Measurements from ENCODE around the gene MICALL1. TPM values are rescaled to one million over a fixed set of nuclear protein-coding genes. Genes with fewer than 3 reads are reported as not detected.
A peak's percentile ranks its signal among the peaks of the same experiment; 100 is the strongest.
"Not testable (repeated sequence)": the region's sequence is repeated elsewhere in the genome, so short reads cannot be mapped to it uniquely, and the experiment has no call there.

MICALL1 gene
- total and polyA plus RNA-seq, 3 donors from 2014 or later = 25.2 to 38.0 (median 30.8) TPM

DNA sequence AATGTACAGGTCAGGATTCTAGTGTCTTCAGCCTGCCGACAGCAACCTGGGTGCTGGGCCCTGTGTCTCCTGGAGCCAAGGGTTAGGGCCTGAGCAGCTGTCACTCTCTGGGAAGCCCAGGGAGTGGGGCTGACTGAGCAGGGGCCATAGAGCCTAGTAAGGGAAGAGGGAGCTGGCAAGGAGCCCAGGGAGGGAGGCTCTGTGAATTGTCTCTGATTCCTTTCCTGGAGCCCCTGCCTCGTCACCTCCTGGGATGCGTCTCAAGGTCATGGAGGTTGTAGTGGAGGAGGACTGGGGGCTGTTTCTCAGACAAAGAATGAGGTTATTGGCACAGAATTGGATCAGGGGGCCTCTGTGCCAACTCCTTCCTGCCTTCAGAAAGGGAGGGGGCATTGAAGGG lies 66.4 kb downstream of the MICALL1 start:
- intact Hi-C loops (cut with DNase I; ENCODE audit: low total_unique reads) = no loop called here
- no peaks in the 10 kb centered on the region for H3K9me3 ChIP-seq
- TF ChIP-seq, protein P1, sequence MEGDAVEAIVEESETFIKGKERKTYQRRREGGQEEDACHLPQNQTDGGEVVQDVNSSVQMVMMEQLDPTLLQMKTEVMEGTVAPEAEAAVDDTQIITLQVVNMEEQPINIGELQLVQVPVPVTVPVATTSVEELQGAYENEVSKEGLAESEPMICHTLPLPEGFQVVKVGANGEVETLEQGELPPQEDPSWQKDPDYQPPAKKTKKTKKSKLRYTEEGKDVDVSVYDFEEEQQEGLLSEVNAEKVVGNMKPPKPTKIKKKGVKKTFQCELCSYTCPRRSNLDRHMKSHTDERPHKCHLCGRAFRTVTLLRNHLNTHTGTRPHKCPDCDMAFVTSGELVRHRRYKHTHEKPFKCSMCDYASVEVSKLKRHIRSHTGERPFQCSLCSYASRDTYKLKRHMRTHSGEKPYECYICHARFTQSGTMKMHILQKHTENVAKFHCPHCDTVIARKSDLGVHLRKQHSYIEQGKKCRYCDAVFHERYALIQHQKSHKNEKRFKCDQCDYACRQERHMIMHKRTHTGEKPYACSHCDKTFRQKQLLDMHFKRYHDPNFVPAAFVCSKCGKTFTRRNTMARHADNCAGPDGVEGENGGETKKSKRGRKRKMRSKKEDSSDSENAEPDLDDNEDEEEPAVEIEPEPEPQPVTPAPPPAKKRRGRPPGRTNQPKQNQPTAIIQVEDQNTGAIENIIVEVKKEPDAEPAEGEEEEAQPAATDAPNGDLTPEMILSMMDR (IDR thresholded peaks at IDR 0.05) = no peak
- no peak for TF ChIP-seq POLR2A (IDR thresholded peaks at IDR 0.05)
- H3K36me3 ChIP-seq (ENCODE audit: low read depth, missing control alignments) = no peaks in the 10 kb centered on the region
- H3K27ac ChIP-seq = no peak overlapping the region
- DNase-seq = peak; percentile 60
- WGBS, 2 donors = 31 to 46% methylated on average over 1 to 3 of the region's 3 CpGs
- peaks cover 14% of the 10 kb centered on the region for H3K4me1 ChIP-seq
- no peaks in the 10 kb centered on the region for H3K27me3 ChIP-seq
- H3K4me3 ChIP-seq = no peak overlapping the region

DNA sequence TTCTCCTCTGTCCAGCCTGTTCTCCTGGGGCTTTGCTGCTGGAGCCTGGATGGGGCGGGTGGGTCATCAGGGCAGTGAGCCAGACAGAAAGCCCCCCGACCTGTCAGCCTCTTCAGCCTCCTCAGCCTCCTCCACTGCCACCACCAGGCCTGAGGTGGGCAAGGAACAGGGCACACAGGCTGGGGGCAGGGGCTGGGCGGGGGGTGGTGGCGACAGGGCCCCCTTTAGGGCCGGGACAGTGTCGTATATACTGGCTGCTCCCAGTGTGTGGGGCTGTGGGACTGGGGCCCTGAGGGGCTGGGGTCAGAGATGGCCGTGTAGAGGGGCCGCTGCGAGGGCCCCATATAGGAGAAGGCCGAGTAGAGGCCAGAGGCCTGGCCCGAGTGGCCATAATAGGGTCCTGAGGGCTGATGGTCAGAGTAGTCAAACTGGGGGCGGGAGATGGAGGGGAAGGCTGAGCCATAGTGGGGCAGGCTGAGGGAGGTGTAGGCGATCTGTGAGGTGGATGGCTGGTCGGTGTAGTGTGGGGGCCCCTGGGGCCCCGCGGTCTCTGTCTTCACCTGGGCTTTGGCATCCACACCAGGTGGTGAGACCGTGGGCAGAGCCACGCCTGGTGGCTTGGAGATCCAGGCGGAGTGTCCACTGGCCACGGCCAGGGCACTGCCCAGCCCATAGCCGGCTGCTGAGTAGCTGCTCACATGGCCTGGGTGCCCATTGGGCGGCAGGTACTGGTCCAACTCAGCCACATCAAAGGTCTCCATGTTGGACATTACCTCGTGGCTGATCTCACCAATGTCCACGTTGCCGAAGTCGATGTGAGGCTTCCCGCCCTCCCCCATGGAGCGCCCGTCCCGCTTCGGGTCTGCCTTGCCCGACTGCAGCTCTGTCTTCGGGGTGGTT lies 67.4 kb downstream of the MICALL1 start:
- TF ChIP-seq, protein P1 (IDR thresholded peaks at IDR 0.05) = no peak
- no peak for TF ChIP-seq POLR2A (IDR thresholded peaks at IDR 0.05)
- WGBS, 2 donors = 92 to 96% methylated on average over 22 to 33 of the region's 33 CpGs
- Histone ChIP-seq H3K4me3 (no peak overlapping the region), H3K27ac (no peak overlapping the region), H3K4me1 (peaks cover 7% of the 10 kb centered on the region), H3K9me3 (no peaks in the 10 kb centered on the region), H3K36me3 (ENCODE audit: low read depth, missing control alignments) (no peaks in the 10 kb centered on the region), H3K27me3 (no peaks in the 10 kb centered on the region)
- no peak for DNase-seq
- intact Hi-C loops (cut with DNase I; ENCODE audit: low total_unique reads) = no loop called here

DNA sequence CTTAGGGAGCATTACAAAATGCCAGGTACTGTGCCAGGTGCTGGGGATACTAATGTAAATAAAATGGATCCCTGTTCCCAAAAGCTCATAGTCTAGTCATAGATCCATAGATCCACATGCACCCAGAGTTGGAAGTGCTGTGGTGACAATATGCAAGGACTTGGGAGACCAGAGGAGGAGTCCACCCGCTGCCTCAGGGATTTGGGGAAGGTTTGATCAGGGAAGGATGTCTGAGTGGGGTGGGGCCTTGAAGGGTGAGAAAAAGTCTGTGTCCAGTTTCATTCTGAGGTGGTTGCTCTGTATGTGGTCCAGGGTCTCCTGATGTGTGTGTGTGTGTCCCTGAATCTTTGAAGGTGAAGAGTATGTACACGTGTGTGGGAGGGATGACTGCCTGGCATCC lies 69.1 kb downstream of the MICALL1 start:
- TF ChIP-seq, protein P1 (IDR thresholded peaks at IDR 0.05) = no peak
- TF ChIP-seq POLR2A (IDR thresholded peaks at IDR 0.05) = no peak
- intact Hi-C loops (cut with DNase I; ENCODE audit: low total_unique reads) = no loop called here
- 76 to 94% methylated on average over 2 of the region's 2 CpGs for WGBS, 2 donors
- no peak overlapping the region for H3K4me3 ChIP-seq
- no peaks in the 10 kb centered on the region for H3K36me3 ChIP-seq (ENCODE audit: low read depth, missing control alignments)
- H3K27ac ChIP-seq = no peak overlapping the region
- DNase-seq = no peak
- H3K9me3 ChIP-seq = no peaks in the 10 kb centered on the region
- H3K27me3 ChIP-seq = no peaks in the 10 kb centered on the region
- peaks cover 6% of the 10 kb centered on the region for H3K4me1 ChIP-seq

DNA sequence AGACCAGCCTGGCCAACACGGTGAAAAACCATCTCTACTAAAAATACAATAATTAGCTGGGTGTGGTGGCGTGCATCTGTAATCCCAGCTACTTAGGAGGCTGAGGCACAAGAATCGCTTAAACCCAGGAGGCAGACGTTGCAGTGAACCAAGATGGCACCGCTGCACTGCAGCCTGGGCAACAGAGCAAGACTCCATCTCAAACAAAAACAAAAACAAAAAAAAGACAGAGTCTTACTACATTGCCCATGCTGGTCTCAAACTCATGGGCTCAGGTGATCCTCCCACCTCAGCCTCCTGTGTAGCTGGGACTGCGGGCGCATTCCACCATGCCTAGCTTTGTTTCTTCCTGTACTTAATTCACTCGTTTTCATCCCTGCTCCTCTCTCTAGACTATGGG lies 69.9 kb downstream of the MICALL1 start:
- H3K9me3 ChIP-seq; H3K27ac ChIP-seq; H3K36me3 ChIP-seq (ENCODE audit: low read depth, missing control alignments); H3K4me3 ChIP-seq; H3K4me1 ChIP-seq; intact Hi-C loops (cut with DNase I; ENCODE audit: low total_unique reads); DNase-seq; H3K27me3 ChIP-seq: not testable (repeated sequence)
- WGBS, 2 donors = 90 to 95% methylated on average over 8 of the region's 8 CpGs

DNA sequence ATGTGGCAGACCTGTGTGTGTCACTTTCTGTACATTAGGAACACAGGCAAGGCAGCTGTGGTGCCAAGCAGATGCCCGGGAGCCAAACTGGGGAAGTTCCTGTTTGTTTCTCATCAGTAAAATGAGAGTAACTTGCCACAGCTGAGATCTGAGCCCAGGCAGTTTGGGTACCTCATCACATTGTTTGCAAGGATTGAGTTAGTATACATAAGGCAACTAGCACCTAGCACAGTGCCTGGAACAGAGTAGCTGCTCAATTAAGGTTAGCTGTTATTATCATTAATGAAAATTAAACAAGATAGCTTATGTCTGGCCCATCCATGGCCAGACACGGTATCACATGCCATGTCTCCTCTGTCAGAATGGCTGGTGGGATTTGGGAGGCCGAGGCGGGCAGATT lies 70.5 kb downstream of the MICALL1 start:
- Histone ChIP-seq H3K27ac (no peak overlapping the region), H3K4me3 (no peak overlapping the region)
- intact Hi-C loops (cut with DNase I; ENCODE audit: low total_unique reads) = no loop called here

More for the DNA sequence above, 70.5 kb downstream of the MICALL1 start:
- TF ChIP-seq POLR2A (IDR thresholded peaks at IDR 0.05) = no peak
- TF ChIP-seq, protein P1 (IDR thresholded peaks at IDR 0.05) = no peak
- no peak for DNase-seq
- no peaks in the 10 kb centered on the region for H3K36me3 ChIP-seq (ENCODE audit: low read depth, missing control alignments)
- peaks cover 6% of the 10 kb centered on the region for H3K4me1 ChIP-seq
- 93% methylated on average over 4 of the region's 4 CpGs for WGBS, 2 donors
- H3K9me3 ChIP-seq = no peaks in the 10 kb centered on the region
- H3K27me3 ChIP-seq = no peaks in the 10 kb centered on the region
